LoVo (cell line): ENCODE results near the gene SOX21.

Source experiments
- DNase-seq: peaks from one replicate; pipeline ENCODE4 v3.0.0-alpha.2; 2016; ENCODE audit warnings: low spot score

The SOX21 gene

GRCh38 chr13:94709001-94709834 lies 3.1 kb downstream of the SOX21 start:
- DNase-seq = no peak

GRCh38 chr13:94708031-94708859 lies 4.1 kb downstream of the SOX21 start:
- no peak for DNase-seq

GRCh38 chr13:94707400-94708021 lies 4.8 kb downstream of the SOX21 start:
- DNase-seq = no peak

GRCh38 chr13:94706843-94707399 lies 5.4 kb downstream of the SOX21 start:
- no peak for DNase-seq

- DNase-seq = no peak
These were observed 6.1 kb downstream of the SOX21 start for GRCh38 chr13:94706101-94706842.

- no peak for DNase-seq
These were observed 7.0 kb downstream of the SOX21 start for GRCh38 chr13:94705081-94706030.

GRCh38 chr13:94704377-94705080 lies 7.8 kb downstream of the SOX21 start:
- DNase-seq = no peak

GRCh38 chr13:94703721-94704314 lies 8.5 kb downstream of the SOX21 start:
- no peak for DNase-seq

GRCh38 chr13:94703271-94703670 lies 9.1 kb downstream of the SOX21 start:
- no peak for DNase-seq

DNA sequence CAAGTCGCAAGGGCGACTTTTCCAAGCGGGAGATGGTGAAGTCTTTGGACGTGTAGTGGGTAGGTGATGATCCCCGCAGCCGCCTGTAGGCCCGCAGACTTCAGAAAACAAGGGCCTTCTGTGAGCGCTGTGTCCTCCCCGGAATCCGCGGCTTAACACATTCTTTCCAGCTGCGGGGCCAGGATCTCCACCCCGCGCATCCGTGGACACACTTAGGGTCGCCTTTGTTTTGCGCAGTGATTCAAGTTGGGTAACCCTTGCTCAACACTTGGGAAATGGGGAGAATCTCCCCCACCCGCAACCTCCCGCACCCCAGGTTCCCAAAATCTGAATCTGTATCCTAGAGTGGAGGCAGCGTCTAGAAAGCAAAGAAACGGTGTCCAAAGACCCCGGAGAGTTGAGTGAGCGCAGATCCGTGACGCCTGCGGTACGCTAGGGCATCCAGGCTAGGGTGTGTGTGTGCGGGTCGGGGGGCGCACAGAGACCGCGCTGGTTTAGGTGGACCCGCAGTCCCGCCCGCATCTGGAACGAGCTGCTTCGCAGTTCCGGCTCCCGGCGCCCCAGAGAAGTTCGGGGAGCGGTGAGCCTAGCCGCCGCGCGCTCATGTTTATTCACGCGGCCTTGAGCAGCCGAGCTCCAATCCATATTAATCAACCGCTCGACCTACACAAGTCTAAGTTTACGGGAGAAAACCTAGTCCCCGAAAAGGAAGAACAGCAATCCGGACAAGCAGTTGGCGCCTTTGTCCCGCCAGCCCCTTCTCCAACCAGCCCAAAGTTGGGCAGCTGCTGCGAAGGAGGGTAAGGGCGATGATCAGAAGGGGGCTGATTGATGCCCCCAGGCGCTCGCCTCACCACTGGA lies 9.9 kb downstream of the SOX21 start:
- no peak for DNase-seq

DNA sequence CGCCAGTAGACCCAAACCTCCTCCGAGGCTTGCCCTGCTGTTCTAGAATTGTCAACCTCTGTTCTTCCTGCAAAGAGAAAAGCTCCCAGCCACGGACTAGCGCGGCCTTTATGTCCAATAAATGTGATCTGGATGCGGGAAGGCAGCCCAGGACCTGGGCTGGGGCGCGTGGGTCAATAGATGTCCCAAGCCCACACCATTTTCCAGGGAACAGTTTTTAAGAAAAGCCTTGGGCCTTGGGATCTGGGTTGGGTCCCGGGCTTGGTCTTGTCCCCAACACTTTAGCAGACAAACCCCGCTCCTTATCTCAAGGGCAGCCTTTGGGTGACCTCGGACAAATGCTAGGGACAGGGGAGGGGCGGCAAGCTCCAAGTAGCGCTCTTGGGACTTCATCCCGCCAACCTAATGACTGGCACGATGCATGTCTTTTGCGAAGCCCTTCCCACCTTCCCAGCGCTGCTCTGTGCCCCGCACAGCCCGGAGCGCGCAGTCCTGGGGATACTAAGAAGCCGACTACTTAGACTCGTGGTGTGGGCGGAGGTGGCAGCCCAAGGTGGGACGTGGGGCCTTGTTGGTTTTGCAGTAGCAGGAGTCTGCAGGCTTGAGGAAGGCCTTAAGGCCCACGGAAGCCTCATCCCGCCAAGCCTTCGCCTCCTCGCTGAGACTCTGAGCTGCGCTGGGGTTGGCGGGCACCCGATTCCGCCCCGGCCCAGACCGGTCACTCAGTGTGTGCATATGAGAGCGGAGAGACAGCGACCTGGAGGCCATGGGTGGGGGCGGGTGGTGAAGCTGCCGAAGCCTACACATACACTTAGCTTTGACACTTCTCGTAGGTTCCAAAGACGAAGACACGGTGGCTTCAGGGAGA lies 10.8 kb downstream of the SOX21 start:
- DNase-seq = no peak

- no peak for DNase-seq
These were observed 11.8 kb downstream of the SOX21 start for GRCh38 chr13:94700536-94700935.

GRCh38 chr13:94700051-94700535 lies 12.3 kb downstream of the SOX21 start:
- DNase-seq = no peak

- DNase-seq = no peak
These were observed 16.2 kb downstream of the SOX21 start for GRCh38 chr13:94696171-94696570.

DNA sequence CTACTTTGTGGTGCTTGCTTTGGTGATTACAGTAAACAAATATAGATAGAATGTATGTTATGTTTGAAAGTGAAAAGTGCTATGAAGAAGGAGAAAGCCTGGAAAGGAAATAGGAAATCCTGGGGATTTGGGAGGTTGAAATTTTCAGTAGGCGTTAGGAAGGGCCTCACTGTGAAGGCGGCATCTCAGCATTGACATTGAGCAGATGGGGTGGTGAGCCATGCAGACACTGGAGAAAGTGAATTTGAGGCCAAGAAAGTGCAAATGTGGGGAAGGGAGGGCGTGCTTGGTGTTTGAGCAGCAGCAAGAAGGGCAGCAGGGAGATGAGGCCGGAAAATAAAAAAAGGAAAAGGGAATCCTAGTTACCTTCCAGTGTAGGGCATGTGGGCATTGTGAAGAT lies 20.3 kb downstream of the SOX21 start:
- DNase-seq = no peak

DNA sequence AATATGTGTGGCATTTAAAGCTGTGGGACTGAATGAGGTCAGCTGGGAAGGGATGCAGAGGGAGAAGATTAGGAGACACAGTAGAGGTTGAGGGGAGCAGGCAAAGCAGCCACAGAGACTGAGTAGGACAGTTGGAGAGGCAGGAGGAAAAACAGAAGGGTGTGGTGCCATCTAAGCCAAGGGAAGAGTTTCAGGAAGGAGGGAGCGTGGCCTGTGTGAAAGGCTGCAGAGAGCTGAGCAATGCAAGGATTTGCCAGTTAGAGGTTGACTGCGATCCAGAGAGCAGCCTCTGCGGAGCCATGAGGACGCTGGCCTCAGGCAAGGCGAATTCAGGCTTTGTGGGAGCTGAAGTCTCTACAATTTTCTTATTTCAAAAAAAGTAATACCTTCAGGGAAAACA lies 28.9 kb downstream of the SOX21 start:
- no peak for DNase-seq

- DNase-seq = no peak
These were observed 30.1 kb downstream of the SOX21 start for GRCh38 chr13:94682229-94682628.
